ENCODE measurements around the gene PSME4.

GRCh38 chr2:53989210-53989862, 18.5 kb upstream of the PSME4 start:
- TF ChIP-seq CTCF (IDR thresholded peaks at IDR 0.05) (no peak), EZH2 (IDR thresholded peaks at IDR 0.05; ENCODE audit: borderline replicate concordance, insufficient read depth, low read depth, low read length, poor library complexity, severe bottlenecking) (no peak)
